H1 (cell line): ENCODE data around the gene GPATCH2. TPM values are rescaled to one million over a fixed set of nuclear protein-coding genes. Genes with fewer than 3 reads are reported as not detected.

ENCODE experiments used
- ZNF274 ChIP-seq: IDR thresholded peaks from 2 replicates; pipeline ENCODE4 v1.7.0; 2012; ENCODE audit warnings: low read length, borderline replicate concordance; ENCODE audit errors: extremely low read depth
- polyA plus RNA-seq, 7 experiments: library from polyadenylated mRNA; depleted of rRNA in 3 of 7; stranded (reverse) in 5 of 7; unstranded in 2 of 7; fragments of >200 nt in 5 of 7; fragments of 200-250 nt in 2 of 7; gene quantifications; 1 replicate in 5 of 7; 2 replicates in 1 of 7; 4 replicates in 1 of 7; pipeline versions ENCODE4 v1.2.1 to v1.2.3, GENCODE V29; 2011 to 2013; ENCODE audit warnings: missing spikeins in 2 of 7, mixed read lengths in 2 of 7
- total RNA-seq: library from RNA; stranded (reverse); fragmentation: NEBNext Ultra II Directional; extraction: Animal tissue kit (Norgen Biotek cat#: 25700); gene quantifications from 2 replicates; pipeline ENCODE4 v1.2.1, GENCODE V29; 2021

The GPATCH2 gene
- total and polyA plus RNA-seq, 2 of the 8 experiments (the other 6 are each of a cell fraction or from before 2014, with no cell fraction given) = 3.9 to 13.1 TPM

DNA sequence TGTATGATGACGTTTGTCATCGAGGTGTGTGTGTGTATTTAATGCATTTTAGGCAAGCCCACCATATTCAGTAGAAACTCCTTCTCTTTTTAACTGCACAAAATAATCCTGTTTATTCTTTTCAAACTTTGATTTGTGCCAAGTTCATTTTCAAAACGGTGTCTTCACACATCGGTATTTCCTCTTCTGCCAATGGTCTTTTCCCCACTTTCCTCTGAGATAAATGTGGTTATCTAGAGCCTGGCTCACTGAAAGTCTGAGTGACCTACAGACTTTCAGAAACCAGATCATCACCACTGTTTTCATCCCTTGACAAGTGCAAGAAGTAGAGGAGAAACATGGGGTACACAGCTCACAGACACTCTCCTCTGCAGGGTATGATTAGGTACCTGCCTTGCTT lies 69.4 kb downstream of the GPATCH2 start (continued):
- no peak for TF ChIP-seq ZNF274
